ENCODE measurements around the gene RABGAP1L.

Gene RABGAP1L

DNA sequence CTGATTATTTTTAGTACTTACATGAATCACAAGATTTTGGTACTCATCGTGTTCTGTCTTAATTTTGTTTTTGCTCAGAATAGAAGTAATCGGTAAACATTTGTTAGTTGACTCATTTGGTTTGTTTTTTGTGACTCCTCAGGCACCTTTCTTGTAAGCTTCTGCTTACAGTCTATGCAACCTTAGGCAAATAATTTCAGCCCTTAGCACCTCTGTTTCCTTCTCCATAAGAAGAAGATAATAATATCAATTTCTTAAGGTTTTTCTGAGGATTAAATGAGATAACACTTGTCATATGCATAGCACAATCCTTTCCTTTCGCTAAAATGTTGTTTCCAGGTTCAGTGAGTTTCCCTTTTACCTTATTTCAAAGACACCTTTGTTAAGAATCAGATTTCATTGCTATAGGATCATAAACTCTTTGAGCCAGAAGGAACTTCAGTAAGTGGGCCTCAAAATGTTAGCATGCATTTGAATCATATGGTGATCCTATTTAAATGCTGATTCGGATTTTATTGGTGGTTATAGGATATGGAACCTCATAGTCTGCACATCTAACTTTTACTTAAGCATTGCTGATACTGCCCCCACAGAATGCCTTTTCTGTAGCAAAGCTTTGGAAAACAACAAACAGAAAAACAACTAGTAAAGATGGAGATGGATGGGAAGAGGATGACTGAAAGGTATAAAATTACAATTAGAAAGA lies 567.7 kb downstream of the RABGAP1L start:
- POLR2A ChIA-PET = no interaction called here
- no peak for DNase-seq (ENCODE audit: extremely low spot score)
- CTCF ChIA-PET = interaction anchor here (1.0 to 3.6 kb wide), 8 partner anchors 9 to 471 kb away, joined by 3 to 35 read pairs (median 6); no protein-coding TSS in a partner anchor
- TF ChIP-seq, protein P1, sequence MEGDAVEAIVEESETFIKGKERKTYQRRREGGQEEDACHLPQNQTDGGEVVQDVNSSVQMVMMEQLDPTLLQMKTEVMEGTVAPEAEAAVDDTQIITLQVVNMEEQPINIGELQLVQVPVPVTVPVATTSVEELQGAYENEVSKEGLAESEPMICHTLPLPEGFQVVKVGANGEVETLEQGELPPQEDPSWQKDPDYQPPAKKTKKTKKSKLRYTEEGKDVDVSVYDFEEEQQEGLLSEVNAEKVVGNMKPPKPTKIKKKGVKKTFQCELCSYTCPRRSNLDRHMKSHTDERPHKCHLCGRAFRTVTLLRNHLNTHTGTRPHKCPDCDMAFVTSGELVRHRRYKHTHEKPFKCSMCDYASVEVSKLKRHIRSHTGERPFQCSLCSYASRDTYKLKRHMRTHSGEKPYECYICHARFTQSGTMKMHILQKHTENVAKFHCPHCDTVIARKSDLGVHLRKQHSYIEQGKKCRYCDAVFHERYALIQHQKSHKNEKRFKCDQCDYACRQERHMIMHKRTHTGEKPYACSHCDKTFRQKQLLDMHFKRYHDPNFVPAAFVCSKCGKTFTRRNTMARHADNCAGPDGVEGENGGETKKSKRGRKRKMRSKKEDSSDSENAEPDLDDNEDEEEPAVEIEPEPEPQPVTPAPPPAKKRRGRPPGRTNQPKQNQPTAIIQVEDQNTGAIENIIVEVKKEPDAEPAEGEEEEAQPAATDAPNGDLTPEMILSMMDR (IDR thresholded peaks at IDR 0.05; ENCODE audit: control extremely low read depth, extremely low read depth, low read depth, missing control alignments) = no peak

DNA sequence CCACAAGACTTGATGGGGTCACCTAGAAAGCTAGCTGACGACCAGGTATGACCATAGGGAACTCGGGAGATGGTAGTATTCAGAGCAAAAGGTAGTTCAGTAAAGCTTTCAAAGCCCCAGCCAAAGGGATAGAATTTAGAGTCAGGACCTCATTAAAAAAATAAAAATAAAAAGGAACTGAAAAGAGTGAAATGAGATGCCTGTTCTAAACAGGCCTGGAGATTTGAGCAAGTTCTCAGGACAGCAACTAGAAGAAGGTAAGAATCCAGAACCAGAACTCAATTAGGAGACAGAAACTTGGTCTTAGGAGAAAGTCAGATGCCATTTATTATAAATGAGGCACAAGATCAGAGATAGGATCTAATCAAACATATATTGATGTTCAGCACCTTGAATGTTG lies 575.0 kb downstream of the RABGAP1L start:
- POLR2A ChIA-PET = no interaction called here
- TF ChIP-seq, protein P1 (IDR thresholded peaks at IDR 0.05; ENCODE audit: control extremely low read depth, extremely low read depth, low read depth, missing control alignments) = no peak
- CTCF ChIA-PET = interaction anchor here (2.4 kb wide), 1 partner anchor 472 kb away, joined by 7 read pairs; no protein-coding TSS in a partner anchor
- DNase-seq (ENCODE audit: extremely low spot score) = no peak

DNA sequence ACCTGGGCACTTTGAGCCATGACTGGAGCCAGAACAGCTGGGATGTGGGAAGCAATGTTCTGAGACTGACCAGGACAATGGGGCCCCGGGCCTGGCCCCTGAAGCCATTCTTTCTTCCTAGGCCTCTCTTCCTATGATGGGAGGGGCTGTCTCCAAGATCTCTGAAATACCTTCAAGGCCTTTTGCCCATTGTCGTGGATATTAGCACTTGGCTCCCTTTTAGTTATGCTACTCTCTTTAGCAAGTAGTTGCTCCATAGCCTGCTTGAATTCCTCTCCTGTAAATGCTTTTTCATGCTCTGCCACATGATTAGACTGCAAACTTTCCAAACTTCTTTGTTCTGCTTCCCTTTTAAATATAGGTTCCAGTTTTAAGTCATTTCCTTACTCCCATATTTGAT lies 577.5 kb downstream of the RABGAP1L start:
- ChIA-PET POLR2A (no interaction called here), CTCF (interaction anchor here (0.7 to 2.0 kb wide), 2 partner anchors 9 to 16 kb away, joined by 3 to 5 read pairs; no protein-coding TSS in a partner anchor)
- DNase-seq (ENCODE audit: extremely low spot score) = no peak
- TF ChIP-seq, protein P1 (IDR thresholded peaks at IDR 0.05; ENCODE audit: control extremely low read depth, extremely low read depth, low read depth, missing control alignments) = no peak

DNA sequence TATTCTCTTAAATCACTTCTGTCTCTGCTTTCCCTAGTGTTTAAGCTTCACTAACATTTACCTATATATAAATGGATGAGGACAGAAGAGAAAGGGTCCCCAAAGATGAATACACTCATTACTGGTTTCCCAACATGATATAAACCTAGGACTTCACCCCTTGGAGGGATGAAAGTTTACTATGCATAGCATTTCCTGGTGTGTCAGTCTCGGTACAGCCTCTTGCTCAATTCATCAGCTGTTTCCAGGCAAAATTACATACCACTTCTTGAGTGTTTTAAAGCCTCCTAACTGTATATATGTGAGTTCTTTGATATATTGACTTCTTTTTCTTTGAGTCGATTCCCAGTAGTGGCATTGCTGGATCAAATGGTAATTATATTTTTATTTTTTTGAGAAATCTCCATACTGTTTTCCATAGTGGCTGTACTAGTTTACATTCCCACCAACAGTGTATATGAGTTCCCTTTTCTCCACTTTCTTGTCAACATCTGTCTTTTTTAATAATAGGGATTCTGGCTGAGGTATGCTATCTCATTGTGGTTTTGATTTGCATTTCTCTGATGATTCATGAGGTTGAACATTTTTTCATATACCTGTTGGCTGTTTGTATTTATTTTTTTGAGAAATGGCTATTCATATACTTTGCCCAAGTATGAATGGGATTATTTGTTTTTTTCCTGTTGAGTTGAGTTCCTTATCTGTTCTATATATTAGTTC lies 581.1 kb downstream of the RABGAP1L start:
- POLR2A ChIA-PET = no interaction called here
- TF ChIP-seq, protein P1 (IDR thresholded peaks at IDR 0.05; ENCODE audit: control extremely low read depth, extremely low read depth, low read depth, missing control alignments) = no peak
- CTCF ChIA-PET = interaction anchor here (0.8 to 1.5 kb wide), 5 partner anchors 12 to 478 kb away, joined by 3 to 9 read pairs (median 3); no protein-coding TSS in a partner anchor
- no peak for DNase-seq (ENCODE audit: extremely low spot score)

DNA sequence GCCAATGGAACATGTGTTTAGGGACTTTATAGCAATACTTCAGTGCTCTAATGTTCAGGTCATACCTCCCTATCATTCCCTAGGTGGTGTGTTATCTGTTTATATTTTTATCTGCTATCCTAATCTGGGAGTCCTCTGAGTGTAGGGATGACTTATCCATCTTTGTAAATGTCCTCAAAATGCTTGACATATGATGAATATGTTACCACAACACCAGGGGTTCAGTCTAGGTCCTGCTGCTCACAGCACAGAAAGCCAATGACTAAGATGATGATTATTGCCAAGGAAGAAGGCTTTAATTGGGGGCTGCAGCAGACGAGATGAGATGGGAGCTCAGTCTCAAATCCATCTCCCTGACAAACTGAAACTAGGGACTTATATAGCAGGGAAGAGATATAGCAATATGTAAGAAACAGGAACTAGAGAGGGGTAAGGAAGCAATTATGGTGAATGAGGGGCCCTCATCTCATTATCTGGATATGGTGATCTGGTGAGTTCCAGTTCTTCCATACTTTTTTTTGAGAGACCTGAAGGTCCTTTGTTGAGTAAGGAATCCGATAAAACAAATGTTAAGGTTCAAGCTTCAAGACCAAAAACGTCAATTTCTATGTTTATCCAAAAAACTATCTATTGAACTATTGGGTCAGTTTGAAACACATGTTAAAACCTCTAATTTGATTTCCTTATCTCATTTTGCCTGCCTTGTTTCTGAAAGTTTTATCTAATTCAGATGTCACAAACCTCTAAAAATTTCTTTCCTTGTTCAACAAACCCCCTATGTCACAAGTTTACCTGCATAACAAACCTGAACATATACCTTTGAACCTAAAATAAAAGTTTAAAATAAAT lies 583.7 kb downstream of the RABGAP1L start:
- CTCF ChIA-PET = interaction anchor here (1.3 to 9.3 kb wide), 6 partner anchors 12 to 647 kb away, joined by 3 to 101 read pairs (median 4); no protein-coding TSS in a partner anchor
- no peak for DNase-seq (ENCODE audit: extremely low spot score)

More for the DNA sequence above, 583.7 kb downstream of the RABGAP1L start:
- TF ChIP-seq, protein P1 (IDR thresholded peaks at IDR 0.05; ENCODE audit: control extremely low read depth, extremely low read depth, low read depth, missing control alignments) = no peak
- POLR2A ChIA-PET = interaction anchor here (0.6 kb wide), 2 partner anchors 187 to 562 kb away, joined by 3 read pairs; no protein-coding TSS in a partner anchor
